PFSK-1 (cell line): ENCODE results near the gene FLNA.

Experiments used
- POLR2AphosphoS5 ChIP-seq: IDR thresholded peaks from 2 replicates; pipeline ENCODE4 v1.6.1; 2012; ENCODE audit warnings: low read depth, mild to moderate bottlenecking, control low read depth, low read length, moderate library complexity
- REST ChIP-seq, 2 experiments: IDR thresholded peaks; 2 replicates each; pipeline versions ENCODE4 v1.6.1 to v1.8.0; 2011 to 2012; ENCODE audit warnings: low read depth in 2 of 2, low read length in 2 of 2, control low read depth in 1 of 2, inconsistent platforms in 1 of 2, mild to moderate bottlenecking in 1 of 2, moderate library complexity in 1 of 2; ENCODE audit not compliant: insufficient read depth in 1 of 2
- TAF1 ChIP-seq: IDR thresholded peaks from 2 replicates; pipeline ENCODE4 v1.6.1; 2012; ENCODE audit warnings: low read length, control low read depth, borderline replicate concordance; ENCODE audit not compliant: insufficient read depth

GRCh38 chrX:154359362-154360154 lies 14.9 kb downstream of the FLNA start:
- TF ChIP-seq POLR2AphosphoS5 (no peak), REST (IDR thresholded peaks at IDR 0.05; ENCODE audit: insufficient read depth in 1 of 2, low read depth in 2 of 2, low read length in 2 of 2) (no peak), TAF1 (no peak)
